Measurements from ENCODE around the gene IRX3.

IRX3 gene

GRCh38 chr16:54313789-54314188 lies 27.2 kb upstream of the IRX3 start:
- no peak for TF ChIP-seq CTCF (conservative IDR thresholded peaks at IDR 0.05; ENCODE audit: low read depth, low read length)
- H3K4me3 ChIP-seq (ENCODE audit: low read length): no peak overlapping the region
- no peak for DNase-seq (ENCODE audit: low read depth)

GRCh38 chr16:54312502-54312991 lies 26.0 kb upstream of the IRX3 start:
- DNase-seq (ENCODE audit: low read depth): no peak
- no peak for TF ChIP-seq CTCF (conservative IDR thresholded peaks at IDR 0.05; ENCODE audit: low read depth, low read length)
- H3K4me3 ChIP-seq (ENCODE audit: low read length): no peak overlapping the region

- no peak for TF ChIP-seq CTCF (conservative IDR thresholded peaks at IDR 0.05; ENCODE audit: low read depth, low read length)
- DNase-seq (ENCODE audit: low read depth): no peak
These were observed 22.8 kb upstream of the IRX3 start for GRCh38 chr16:54309341-54309740.

GRCh38 chr16:54305080-54305479 lies 18.5 kb upstream of the IRX3 start:
- DNase-seq (ENCODE audit: low read depth): no peak
- no peak overlapping the region for H3K4me3 ChIP-seq (ENCODE audit: low read length)
- no peak for TF ChIP-seq CTCF (conservative IDR thresholded peaks at IDR 0.05; ENCODE audit: low read depth, low read length)

More at GRCh38 chr16:54309341-54309740, 22.8 kb upstream of the IRX3 start:
- no peak overlapping the region for H3K4me3 ChIP-seq (ENCODE audit: low read length)

- DNase-seq (ENCODE audit: low read depth): no peak
- TF ChIP-seq CTCF (conservative IDR thresholded peaks at IDR 0.05; ENCODE audit: low read depth, low read length): no peak
- H3K4me3 ChIP-seq (ENCODE audit: low read length): no peak overlapping the region
These were observed 17.0 kb upstream of the IRX3 start for GRCh38 chr16:54303613-54304012.

- no peak overlapping the region for H3K4me3 ChIP-seq (ENCODE audit: low read length)
- no peak for DNase-seq (ENCODE audit: low read depth)
- TF ChIP-seq CTCF (conservative IDR thresholded peaks at IDR 0.05; ENCODE audit: low read depth, low read length): no peak
These were observed 10.6 kb upstream of the IRX3 start for GRCh38 chr16:54297154-54297553.

GRCh38 chr16:54296543-54296942 lies 10.0 kb upstream of the IRX3 start:
- no peak for TF ChIP-seq CTCF (conservative IDR thresholded peaks at IDR 0.05; ENCODE audit: low read depth, low read length)
- no peak overlapping the region for H3K4me3 ChIP-seq (ENCODE audit: low read length)
- DNase-seq (ENCODE audit: low read depth): no peak
